GOT3 (cell line): ENCODE data around the gene FOXRED1.
"Not testable (repeated sequence)": the region's sequence is repeated elsewhere in the genome, so short reads cannot be mapped to it uniquely, and the experiment has no call there.

ENCODE experiments used
- DNase-seq: peaks from one replicate; lab custom pipeline; 2025; ENCODE audit warnings: mixed read lengths; lab: John Stamatoyannopoulos, UW

The FOXRED1 gene

DNA sequence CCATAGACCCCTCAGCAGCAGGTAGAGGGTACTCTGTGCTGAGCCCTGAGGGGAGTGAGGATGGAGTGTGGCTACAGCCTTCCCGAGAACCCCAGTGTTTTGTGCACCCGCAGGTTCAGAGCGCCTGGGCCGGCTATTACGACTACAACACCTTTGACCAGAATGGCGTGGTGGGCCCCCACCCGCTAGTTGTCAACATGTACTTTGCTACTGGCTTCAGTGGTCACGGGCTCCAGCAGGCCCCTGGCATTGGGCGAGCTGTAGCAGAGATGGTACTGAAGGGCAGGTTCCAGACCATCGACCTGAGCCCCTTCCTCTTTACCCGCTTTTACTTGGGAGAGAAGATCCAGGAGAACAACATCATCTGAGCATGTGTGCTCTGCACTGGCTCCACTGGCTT, 8.4 kb downstream of the FOXRED1 start:
- DNase-seq, result no peak

DNA sequence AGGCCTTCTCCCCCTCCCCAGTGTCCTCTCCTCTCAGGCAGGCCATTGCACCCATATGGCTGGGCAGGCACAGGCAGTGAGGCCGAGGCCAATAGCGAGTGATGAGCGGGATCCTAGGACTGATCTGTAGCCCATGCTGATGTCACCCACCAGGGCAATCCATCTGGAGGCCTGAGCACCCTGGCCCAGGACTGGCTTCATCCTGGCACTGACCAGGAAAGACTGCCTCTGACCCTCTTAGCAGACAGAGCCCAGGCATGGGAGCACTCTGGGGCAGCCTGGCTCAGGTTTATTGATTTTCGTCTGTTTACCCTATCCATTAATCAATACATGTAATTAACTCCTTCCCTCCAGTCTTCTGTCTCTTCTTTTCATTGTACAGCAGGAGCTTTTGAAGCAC, 8.8 kb downstream of the FOXRED1 start:
- no peak for DNase-seq

GRCh38 chr11:126279191-126279590, 10.2 kb downstream of the FOXRED1 start:
- no peak for DNase-seq

DNA sequence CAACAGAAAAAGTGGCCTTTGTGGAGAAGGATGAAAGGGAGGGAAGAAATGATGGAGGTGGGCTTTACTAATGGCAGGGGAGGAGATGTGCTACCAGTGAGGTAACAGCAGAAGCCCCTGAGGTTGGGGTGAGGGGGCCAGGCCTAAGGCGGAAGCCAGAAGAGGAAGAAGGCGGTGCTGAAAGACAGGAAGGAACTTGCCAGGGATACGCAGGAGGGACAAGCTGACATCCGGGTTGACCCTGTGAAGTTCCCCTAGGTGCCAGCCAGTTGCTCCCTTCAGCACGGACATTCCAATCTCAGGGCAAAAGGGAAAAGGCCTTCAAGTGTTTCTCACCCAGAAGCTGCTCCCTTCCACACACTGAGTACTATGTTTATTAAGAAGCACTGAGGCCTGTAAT, 11.6 kb downstream of the FOXRED1 start:
- no peak for DNase-seq

- DNase-seq, result no peak
These were observed 12.3 kb downstream of the FOXRED1 start for GRCh38 chr11:126281245-126281644.

- no peak for DNase-seq
These were observed 12.8 kb downstream of the FOXRED1 start for GRCh38 chr11:126281666-126282175.

GRCh38 chr11:126282361-126282735, 13.4 kb downstream of the FOXRED1 start:
- DNase-seq, result no peak

- DNase-seq, result no peak
These were observed 14.0 kb downstream of the FOXRED1 start, which contains the start of gene TIRAP for GRCh38 chr11:126282736-126283591. Gene TIRAP (plus strand): TSS chr11:126283093. CDS start chr11:126290895, 7,802 bp downstream.

DNA sequence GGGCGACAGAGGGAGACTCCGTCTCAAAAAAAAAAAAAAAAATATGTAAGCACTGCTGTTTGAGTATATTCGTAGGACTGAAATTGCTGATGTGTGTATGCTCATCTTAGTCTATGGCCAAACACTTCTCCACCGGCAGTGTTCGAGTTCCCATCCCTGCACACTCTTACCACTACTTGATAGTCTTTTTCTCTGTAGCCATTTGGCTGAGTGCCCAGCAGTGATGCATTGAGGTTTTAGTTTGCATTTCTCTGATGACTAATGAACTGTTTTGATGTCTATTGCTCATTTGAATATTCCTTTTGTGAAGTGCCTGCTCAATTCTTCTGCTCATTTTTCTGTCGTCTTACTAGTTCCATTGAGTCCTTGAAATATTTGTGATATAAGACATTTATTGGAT, 15.9 kb downstream of the FOXRED1 start:
- DNase-seq, result no peak

- no peak for DNase-seq
These were observed 19.3 kb downstream of the FOXRED1 start for GRCh38 chr11:126288237-126288636.

DNA sequence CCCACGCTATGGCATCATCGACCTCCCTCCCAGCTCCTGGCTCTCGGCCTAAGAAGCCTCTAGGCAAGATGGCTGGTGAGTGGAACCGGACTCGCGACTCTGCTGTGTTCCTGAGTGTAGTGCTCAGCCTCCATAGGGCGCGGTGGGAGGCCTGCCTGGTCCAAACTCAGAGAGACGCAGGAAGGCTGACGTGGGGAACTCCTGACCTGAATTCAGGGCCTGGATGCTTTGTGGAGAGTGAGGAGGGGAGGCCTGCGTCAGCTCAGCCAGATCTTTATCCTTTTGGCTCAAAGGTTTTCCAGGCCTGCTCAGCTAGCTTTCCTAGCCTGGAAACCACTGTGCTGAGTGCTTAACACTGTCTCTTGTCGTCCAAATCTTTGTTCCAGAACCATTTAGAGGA, 21.9 kb downstream of the FOXRED1 start:
- no peak for DNase-seq

DNA sequence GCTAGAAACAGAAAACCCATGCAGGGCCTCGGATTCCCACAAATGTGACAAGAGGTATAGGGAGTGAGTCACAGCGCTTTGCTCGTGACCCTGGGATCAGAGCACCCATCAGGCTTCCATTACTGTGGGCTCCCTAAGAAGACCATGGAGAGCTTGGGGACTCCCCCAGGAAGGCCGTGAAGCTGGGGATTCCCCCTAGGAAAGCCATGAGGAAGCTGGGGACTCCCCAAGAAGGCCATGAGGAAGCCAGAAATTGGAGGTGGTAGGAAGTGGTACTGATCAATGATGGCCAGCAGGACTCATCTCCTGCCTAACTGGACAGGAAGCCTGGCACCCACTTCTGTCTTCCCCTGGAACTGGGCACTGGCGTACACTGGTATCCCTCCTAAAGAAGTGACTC, 24.8 kb downstream of the FOXRED1 start:
- DNase-seq, result no peak

DNA sequence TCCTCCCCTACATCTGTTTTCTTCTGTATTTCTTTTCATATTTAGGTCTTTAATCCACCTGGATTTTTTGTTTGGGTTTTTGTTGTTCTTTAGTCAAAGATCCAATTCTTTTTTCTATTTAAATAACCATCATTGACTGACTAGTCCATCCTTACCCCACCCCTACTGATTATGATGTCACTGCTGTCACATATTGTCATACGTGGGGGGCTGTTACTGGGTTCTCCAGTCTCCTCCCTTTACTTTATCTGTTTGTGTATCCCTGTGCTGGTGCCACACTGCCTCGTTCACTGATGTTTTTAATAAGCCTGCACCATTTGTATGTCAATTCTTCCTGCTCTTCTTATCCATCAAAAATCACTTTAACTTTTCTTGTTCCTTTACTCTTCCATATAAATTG, 28.1 kb downstream of the FOXRED1 start:
- DNase-seq, result no peak

GRCh38 chr11:126303623-126304456, 34.9 kb downstream of the FOXRED1 start, which contains the start of gene DCPS:
Gene DCPS (plus strand): TSS chr11:126304060. CDS start chr11:126304081, 21 bp downstream.
- peak; percentile 66 for DNase-seq

GRCh38 chr11:126304457-126305075, 35.6 kb downstream of the FOXRED1 start:
- DNase-seq, result no peak

- no peak for DNase-seq
These were observed 36.7 kb downstream of the FOXRED1 start for GRCh38 chr11:126305699-126306098.

DNA sequence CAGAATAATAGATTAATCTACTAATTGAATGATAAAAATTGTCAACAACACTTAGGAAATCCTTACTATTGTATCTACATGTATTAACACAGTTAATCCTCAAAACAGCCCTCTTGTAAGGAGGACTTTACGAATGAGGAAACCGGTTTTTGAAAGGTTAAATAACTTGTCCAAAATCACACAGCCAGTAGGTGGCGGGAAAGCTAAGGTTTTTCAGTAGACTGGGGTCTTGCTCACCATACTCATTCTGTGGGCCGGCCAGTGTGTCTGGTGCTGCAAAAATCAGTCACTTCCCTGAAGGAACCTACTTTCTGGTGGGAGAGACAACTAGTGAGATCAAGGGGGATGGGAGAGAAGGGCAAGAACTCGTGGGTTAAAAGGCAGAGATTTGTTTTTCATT, 38.8 kb downstream of the FOXRED1 start:
- DNase-seq, result no peak

- no peak for DNase-seq
These were observed 39.3 kb downstream of the FOXRED1 start for GRCh38 chr11:126308271-126308671.

- not testable (repeated sequence) for DNase-seq
These were observed 39.8 kb downstream of the FOXRED1 start for GRCh38 chr11:126308771-126309170.

- peak; percentile 4 for DNase-seq
These were observed 41.4 kb downstream of the FOXRED1 start for GRCh38 chr11:126310200-126310991.

- no peak for DNase-seq
These were observed 42.0 kb downstream of the FOXRED1 start for GRCh38 chr11:126310992-126311310.
